ENCODE measurements around the gene ABCC5.
A peak's percentile ranks its signal among the peaks of the same experiment; 100 is the strongest.
"Not testable (repeated sequence)": the region's sequence is repeated elsewhere in the genome, so short reads cannot be mapped to it uniquely, and the experiment has no call there.

Gene ABCC5

GRCh38 chr3:183884097-183884426, 133.6 kb downstream of the ABCC5 start:
- no peak for DNase-seq

GRCh38 chr3:183883291-183884096, 134.2 kb downstream of the ABCC5 start:
- DNase-seq: no peak

DNA sequence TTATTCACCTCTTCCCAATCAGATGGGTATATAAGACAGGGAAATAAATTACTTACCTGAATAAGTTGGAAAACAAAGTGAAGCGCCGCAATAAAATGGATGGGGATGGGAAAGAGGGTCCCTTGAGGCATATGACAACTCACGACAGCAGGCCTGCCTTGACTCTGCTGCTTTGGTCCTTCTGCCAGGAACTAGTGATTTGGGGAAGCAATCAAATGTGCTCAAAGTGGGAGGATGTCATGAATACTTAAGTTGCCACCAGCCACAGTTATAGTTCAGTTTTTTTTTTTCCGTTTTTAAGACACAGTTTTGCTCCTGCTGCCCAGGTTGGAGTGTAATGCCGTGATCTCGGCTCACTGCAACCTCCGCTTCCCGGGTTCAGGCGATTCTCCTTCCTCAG, 137.6 kb downstream of the ABCC5 start:
- DNase-seq: peak; percentile 35

DNA sequence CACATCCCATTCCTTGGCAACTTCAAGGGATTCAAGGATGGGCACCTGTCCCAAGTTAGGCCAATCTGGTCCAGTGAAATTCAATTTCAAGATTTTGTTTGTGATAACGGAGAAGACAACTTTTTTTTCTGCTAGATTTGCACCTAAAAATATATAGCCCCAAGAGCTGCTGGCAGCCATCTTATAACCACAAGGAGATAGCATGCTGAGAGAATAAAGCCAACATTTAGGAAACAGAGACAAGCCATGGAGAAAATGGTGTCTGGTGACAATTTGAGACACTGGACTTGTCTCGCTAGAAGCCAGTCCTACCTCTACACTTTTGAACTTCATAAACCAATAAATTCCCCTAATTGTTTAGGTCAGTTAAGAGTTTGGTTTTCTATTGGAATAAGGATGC, 138.4 kb downstream of the ABCC5 start:
- no peak for DNase-seq

- DNase-seq: peak; percentile 81
Observed at GRCh38 chr3:183878071-183878470, 139.6 kb downstream of the ABCC5 start.

- DNase-seq: not testable (repeated sequence)
Observed at GRCh38 chr3:183877227-183877626, 140.5 kb downstream of the ABCC5 start.

- DNase-seq: no peak
Observed at GRCh38 chr3:183875411-183875810, 142.3 kb downstream of the ABCC5 start.

- no peak for DNase-seq
Observed at GRCh38 chr3:183873914-183874313, 143.8 kb downstream of the ABCC5 start.

GRCh38 chr3:183871541-183871940, 146.1 kb downstream of the ABCC5 start:
- DNase-seq: no peak

DNA sequence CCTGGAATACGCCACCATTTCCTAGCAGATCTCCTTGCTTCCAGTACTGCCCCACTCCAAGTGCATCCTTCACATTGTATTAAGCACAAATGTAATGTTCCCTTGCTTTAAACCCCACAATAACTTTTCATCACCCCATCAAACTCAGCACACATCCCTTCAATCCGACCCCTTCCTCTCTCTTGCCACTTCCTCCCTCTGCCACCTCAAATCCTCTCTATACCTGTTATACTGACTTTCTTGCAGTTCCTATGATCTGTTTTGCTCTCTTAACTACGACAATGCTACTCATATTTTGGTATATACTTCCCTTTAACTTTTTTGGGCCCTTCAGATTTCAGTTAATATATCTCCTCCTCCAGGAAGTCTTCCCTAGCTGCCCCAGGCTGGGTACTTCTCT, 147.1 kb downstream of the ABCC5 start:
- DNase-seq: no peak
